HS-5 (cell line): Measurements from ENCODE around the gene RAB21.

Source experiments
- DNase-seq: peaks from one replicate; pipeline ENCODE4 v3.0.0-alpha.2; 2012; ENCODE audit warnings: low read depth

The RAB21 gene, protein sequence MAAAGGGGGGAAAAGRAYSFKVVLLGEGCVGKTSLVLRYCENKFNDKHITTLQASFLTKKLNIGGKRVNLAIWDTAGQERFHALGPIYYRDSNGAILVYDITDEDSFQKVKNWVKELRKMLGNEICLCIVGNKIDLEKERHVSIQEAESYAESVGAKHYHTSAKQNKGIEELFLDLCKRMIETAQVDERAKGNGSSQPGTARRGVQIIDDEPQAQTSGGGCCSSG

DNA sequence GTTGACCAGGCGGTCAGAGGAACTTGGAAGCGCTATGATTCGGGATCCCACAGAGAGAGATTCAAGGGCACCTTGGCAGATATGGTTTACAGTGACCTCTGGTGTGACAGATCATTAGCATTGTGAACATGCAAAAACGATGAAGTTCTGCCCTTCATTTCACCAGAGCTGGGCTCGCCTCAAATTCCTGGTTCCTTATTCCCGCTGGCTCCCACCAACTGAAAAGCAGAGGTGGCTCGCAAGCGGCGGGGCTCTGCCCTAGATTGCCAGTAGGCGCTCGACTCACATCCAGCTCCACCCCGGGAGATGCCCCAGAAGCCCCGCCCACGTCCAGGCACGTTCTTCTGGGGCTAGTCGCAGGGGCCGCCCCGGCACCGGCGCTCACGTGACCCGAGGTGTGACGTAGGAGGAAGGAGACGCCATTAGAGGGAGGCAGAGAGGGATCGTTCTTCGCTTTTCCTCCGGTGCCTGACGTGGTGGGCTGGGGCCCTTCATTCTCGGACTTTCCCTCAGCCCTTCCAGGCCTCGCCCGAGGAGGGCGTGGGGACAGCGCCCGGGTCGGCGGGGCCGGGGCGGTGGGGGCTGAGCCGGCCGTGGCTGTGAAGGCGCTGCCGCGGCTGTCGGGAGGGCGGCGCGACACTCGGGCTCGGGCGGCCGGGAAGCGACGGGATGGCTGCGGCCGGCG is at the start of gene RAB21:
RAB21 (plus strand) TSS at position 403 of the 685 bp plus-strand sequence; CDS start at position 670, 267 bp downstream.
- peak; percentile 84 for DNase-seq

DNA sequence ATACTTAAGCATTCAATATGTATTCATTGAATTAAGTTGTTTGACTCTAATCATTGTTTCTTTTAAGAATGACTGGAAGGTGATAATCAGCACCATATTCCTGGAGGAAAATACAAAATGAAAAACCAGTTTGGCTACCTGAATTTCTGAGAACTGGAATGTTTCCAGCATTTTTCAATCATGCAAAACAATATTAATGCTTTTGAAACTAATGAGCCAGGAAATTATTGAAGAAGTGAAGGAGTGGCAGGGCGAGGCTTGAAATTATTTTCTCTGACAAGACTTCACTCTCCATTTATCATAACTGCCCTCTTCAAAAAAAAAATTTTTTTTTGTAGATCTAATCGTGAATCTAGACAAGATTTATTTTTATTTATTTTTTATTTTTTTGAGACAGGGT is 49.7 kb upstream of the RAB21 start:
- DNase-seq: no peak

DNA sequence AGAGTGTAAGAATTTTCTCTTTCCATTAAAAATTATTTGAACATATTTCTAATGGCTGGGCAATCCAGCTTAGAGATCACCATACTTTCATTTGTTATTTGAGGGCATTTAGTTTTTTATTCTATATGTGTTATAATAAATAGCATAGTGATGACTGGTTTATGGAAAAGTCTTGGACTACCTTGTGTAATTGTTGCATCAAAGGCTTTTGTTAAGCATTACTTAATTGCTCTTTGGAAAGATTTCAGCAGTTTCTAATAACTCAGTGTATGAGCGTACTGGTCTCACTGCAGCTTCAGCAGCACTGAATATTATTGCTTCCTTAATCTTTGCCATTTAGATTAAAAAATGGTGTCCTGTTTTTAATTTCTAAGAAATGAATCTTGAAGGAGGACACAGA is 46.0 kb upstream of the RAB21 start:
- no peak for DNase-seq

DNA sequence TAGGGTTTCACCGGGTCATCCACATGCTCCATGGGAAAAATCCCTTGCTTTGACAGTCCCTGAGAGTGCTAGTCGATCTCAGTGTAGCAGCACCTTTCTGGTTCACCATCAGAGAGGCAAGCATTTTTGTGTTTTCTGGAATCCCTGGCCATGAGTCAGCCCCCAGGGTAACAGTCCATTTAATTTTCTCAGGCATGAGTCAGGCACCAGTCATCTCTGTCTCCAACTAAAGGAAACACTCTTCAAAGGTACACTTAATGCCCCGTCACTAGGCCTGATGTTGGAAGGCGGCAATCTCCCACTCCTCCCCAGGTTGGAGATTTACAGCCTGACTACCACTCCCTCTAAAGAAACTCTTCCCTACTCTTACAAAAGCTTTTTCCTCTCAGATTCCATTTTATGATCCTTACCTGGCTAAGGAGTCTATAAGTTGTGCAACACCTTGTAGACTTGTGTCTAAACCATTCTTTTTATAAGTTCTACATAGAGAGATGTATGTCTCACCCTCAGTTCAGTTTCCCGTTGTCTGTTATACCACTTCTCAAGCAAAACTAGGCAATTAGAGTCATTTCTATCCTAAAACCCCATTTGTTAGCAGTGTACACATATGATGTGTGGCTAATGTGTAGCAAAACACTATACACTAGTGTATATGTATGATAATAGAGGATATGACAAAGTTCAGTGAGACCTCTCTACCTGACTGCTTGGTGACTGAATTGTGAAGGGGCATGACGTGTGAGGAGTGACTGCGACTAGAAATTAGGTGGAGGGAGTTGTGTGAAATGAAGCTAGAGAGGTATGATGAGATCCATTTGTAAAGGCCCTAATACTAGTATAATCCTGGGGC is 44.2 kb upstream of the RAB21 start:
- DNase-seq: peak; percentile 88

DNA sequence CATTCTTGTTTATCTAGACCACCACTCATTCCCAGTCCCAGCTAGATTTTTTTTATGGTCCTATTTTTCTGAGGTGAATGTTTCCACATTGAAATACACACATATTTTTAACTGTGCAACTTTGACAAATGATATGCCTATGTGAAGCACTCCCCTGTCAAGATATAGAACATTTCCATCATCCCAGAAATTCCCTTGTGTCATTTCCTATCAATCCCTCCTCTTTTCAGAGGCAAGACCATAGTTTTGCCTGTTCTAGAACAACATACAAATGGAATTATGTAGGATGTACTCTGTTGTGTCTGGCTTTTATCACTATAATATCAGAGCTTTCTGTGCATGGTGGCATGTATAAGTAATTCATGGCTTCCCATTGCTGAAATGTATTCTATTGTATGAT is 36.1 kb upstream of the RAB21 start:
- no peak for DNase-seq

DNA sequence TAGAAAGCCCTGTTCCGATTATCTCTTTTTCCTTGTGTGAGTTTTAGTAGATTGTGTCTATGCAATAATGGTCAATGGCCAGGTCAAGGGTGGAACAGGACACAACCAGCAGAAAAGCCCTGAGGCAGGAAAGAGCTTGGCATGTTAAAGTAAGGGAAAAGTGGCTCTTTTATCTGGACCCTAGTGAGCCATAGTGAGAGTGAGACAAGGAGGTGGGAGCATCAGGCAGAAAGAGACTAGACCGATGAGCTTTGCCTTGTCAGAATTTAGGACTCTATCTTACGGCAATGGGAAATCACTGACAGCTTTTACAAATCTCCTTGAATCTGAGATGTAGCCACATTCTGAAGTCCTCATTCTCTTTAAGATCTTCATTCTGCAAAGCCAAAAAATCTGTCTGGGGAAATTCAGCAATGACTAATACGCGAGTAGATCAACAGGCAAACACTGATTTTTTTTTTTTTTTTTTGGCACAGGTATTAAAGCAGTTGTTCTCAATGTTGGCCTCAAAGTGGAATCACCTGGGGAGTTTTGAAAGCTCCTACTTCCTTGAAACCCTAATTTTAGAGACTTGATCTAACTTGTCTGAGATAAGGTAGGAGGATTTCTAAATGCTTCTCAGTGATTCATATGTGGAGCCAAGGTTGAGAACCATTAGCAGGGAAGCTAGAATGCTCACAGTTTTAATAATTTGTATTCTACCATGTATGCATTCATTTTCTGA is 34.9 kb upstream of the RAB21 start:
- no peak for DNase-seq

DNA sequence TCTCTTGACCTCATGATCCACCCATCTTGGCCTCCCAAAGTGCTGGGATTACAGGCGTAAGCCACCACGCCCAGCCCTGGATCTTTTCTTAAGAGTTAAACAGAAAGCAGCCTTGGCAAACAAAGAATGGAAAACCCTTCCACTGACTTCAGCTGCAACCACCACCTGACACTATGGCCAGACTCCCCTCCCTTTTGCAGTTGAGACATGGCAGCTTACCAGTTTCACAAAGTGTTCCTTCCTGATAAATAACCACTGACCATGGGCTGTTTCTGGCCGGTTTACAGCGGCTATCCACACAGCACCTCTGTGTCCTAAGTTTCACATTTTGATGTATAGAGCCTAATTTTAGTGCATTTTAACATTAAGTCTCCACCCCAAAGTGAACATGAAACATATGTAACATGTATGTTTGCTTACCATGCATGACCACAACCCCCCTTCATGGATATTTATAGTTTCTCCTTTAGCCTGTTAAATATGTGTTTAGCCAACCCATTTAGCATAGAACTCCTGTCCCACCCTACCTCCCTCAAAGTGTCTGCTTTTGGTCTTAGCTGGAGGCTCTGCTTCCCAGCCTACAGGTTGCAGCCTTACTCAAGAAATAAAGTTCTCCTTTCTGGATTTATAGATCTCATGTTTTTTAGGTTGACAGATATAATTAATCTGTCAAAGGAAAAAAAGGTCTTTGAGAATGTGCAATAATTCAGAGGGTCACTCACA is 32.7 kb upstream of the RAB21 start:
- DNase-seq: no peak

DNA sequence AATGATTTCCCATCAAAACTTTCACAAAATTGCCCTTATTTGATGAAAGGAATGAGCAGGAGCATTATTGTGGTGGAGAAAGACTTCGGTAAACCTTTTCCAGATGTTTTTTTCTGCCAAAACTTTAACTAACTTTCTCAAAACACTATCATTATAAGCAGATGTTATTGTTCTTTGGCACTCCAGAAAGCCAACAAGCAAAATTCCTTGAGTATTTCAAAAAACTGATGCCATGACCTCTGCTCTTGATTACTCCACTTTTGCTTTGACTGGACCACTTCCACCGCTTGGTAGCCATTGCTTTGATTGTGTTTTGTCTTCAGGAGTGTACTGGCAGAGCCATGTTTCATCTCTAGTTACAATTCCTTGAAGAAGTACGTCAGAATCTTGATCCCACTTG is 29.7 kb upstream of the RAB21 start:
- no peak for DNase-seq

DNA sequence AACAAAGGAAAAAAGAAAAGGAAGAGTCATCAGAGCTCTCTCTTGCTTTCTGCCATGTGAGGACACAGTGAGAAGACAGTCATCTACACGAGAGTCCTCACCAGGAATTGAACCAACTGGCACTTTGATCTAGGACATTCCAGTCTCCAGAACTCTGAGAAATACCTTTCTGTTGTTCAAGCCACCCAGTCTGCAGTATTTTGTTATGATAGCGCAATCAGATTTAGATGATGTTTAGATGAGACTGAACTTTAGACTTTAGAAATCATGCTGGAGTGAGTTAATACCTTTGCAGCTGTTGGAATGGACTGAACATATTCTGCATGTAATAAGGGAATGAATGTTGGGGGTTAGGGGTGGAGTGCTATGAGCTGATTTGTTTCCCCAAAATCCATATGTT is 28.1 kb upstream of the RAB21 start:
- DNase-seq: no peak

DNA sequence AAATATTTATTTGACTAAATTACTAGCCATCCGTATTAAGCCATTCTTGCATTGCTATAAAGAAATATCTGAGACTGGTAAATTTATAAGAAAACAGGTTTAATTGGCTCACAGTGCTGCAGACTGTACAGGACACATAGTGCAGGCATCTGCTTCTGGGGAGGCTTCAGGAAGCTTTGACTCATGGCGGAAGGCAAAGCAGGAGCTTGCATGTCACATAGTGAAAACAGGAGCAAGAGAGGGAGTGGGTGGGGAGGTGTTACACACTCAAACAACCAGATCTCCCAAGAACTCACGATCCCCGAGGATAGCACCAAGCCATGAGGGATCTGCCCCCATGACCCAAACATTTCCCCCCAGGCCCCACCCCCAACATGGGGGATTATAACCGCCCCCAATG is 26.7 kb upstream of the RAB21 start:
- no peak for DNase-seq

DNA sequence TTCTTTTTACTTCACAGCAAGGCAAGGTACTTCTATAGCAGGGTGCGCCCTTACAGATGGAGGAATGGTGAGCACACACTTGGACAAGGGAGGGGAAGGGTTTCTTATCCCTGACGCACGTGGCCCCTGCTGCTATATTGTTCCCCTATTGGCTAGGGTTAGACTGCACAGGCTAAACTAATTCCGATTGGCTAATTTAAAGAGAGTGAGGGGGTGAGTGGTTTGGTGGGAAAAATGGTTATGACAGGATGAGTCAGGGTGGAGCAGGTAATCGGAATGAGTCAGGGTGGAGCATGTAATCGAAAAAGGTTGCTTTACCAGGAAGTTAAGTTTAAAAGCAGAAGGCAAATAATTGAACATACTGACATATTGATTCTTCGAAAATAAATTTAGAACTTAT is 23.7 kb upstream of the RAB21 start:
- no peak for DNase-seq

DNA sequence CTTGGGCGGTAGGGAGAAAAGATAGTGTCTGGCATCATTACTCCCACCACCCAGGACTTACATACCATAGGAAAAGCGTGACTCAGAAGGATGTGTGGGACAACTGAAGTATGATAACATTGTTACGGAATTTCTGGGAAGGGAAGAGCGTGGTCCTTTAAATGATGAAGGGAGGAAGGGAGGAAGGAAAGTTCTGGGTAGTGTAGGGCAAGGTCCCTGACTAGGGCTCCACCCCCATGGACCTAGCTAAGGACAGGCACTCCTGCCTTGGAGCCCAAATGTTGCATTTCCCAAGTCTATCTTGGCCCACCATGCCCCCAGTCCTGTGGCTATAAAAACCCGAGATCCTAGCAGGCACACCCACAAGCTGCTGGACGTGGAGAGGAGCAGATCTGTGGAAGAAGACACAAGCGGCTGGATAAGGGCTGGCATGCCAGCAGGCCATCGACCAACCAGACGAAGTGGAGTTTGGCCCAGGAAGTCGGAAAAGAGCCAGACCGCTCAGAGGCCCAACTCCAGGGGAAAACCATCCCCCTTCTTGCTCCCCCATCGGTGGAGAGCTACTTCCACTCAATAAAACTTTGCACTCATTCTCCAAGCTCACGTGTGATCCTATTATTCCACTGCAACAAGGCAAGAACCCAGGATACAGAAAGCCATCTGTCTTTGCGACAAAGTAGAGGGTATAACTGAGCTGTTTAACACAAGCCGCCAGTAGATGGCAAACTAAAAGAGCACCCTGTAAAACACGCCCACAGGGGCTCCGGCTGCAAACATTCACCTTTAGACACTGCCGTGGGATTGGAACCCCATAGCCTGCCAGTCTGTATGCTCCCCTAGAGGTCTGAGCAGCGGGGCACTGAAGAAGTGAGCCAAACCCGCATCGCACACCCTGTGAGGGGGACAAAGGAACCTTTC is 23.0 kb upstream of the RAB21 start:
- peak; percentile 73 for DNase-seq

DNA sequence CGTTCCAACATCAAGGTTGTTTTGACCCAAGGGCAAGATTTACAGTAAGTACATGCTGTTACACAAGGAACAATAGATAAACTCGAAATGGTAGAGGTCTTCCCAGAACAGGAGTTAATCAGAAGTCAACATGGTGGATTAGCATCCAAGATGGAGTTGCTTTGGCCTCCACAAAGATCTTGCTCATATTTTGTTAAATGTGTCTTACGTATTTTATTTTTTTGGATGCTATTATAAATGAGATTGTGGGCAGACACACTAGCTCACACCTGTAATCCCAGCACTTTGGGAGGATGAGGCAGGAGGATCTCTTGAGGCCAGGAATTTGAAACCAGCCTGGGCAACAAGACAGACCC is 22.3 kb upstream of the RAB21 start:
- DNase-seq: no peak

DNA sequence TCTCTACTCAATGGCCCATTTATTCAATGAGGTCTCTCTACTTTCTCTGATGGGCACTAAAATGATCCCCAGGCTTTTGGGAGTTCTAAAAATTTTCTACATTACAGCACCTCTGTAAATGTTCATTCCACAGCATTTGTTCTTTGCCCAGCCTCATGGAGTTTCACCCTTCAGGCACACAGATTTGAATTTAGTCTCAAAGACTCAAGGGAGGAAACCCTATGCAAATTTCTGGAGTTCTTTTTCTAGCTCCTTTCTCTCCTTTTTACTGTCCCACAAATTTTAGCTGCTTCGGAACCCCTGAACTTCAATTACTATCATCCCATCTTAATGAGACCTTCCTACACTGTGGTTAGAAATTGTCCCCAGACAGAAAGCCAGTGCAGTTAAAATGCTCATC is 17.5 kb upstream of the RAB21 start:
- DNase-seq: no peak

DNA sequence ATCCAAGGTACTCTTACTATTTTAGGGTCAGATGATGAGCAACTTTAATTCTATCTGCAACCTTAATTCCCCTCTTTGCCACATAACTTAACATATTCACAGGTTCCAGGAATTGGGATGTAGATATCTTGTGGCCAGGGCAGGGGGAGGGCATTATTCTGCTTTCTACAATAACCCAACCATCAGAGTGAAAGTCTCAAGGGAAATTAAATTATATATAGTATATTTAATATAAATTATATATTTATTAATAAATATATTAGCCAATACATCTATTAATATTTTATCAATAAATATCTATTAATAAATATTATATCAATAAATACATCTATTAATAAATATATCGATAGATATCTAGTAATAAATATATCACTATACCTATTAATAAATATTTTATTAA is 11.7 kb upstream of the RAB21 start:
- no peak for DNase-seq

DNA sequence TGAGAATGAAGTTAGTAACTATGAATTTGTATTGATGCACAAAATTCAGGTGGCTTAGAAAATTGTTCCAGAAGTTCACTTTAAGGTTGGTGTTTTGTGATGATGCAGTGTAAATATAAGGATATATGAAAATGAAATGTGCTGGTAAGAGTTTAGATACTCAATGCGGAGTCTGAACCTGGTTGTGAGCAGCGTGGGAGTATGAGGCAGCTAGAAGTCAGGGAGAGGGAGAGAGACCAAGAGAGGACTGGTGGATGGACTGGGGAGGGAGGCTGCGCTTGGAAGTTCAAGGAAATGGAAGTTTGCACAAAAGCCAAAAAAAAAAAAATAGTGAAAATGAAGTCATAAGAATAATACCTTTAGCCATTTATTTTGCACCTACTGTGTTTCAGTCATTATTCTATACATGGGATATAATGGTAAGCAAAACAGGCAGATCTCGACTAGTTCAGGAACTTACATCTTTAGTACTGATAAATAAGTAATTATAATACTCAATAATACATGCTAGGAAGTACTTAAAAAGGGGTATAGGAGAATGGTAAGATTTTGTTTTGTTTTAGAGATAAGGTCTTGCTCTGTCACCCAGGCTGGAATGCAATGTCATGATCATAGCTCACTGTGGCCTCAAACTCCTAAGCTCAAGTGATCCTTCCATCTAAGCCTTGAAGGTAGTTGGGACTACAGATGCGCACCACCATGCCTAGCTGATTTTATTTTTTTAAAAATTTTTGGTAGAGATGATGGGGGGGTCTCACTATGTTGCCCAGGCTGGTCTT is 10.0 kb upstream of the RAB21 start:
- no peak for DNase-seq

DNA sequence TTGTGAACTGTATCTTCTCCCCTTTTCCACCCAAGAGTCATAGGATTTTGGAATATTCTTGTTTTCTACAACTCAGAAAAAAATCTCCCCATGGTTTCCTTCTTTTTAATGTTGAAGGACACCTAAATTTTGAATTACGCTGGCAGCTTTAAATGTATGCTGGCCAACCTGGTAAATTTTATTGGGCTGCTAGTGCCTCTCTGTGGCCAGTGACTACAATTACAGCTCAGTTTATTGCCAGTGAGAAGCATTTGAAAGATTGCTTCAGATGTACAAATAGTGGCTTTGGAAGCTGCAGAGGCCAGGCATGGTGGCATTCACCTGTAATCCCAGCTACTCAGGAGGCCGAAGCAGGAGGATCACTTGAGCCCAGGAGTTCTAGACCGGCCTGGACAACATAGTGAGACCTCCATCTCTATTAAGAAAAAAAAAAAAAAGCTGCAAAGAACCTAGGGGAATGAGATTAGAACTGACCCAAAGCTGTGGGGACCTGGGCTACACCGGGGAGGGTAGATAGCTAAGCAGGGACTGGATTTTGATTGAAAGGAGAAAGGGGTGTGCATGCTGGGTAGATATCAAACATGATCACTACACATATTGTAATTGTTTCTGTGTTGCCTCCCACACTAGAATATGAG is 7.6 kb upstream of the RAB21 start:
- DNase-seq: no peak

DNA sequence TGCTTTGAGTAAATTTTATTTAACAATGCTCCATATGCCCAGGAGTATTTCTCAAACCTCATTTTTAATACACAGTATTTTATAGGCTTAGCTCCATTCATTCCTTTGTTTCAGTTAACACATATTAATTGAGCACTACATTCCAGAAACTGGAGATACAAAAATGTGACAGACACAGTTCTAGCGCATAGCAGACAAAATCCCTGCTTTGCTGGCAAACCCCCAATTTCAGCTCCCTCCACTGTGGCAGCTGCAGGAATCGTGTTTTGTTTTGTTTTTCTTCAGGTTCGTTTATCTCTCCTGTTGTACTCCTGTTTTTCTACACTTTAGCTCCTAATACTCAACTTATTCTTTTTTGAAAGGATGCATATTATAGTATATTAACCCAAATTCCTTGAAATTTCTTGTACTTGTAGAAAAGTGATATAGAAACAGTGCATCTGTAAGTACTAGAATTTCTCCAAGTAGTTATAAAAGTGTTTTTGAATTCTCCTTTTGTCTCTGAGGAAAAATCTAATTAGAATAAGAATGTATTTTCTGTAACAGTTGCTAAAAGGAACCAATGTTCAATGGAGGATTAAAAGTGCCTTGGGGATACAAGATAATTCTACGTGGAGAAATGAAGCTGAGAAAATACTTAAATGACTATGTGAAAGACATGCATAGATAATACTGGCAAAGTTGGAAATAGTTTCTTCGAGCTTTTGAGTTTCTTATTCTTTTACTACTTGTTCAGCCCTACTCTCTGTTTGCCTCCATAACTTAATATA is 6.4 kb upstream of the RAB21 start:
- no peak for DNase-seq

DNA sequence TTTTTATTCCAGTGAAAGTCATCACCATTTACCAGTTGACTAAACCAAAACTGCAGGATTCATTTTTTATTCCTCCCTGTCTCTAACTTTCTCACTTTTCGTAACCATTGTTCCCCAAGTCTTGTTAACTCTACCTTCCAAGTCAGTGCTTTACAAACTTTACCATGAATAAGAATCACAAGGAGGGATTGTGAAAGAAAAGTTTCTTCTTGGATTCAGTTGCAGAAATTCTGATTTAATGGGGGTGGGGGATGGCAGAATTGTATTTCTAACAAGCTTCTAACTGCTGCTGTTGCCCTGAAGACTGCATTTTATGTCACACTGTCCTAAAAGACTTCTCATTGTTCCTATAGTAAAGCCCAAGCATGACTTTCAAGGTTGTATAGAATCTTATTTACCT is 5.0 kb upstream of the RAB21 start:
- no peak for DNase-seq
